K562 treated with DMSO at 1 percent for 24 hours (cell line): ENCODE data around the gene CBLN2. TPM values are rescaled to one million over a fixed set of nuclear protein-coding genes. Genes with fewer than 3 reads are reported as not detected.

Source experiments
- total RNA-seq: library from RNA; unstranded; fragments of 300-600 nt; gene quantifications from 2 replicates; pipeline ENCODE4 v1.2.3, GENCODE V29; 2022; ENCODE audit warnings: low read depth; ENCODE audit not compliant: insufficient read depth

CBLN2 gene
- total RNA-seq, result not detected in 2 replicates

DNA sequence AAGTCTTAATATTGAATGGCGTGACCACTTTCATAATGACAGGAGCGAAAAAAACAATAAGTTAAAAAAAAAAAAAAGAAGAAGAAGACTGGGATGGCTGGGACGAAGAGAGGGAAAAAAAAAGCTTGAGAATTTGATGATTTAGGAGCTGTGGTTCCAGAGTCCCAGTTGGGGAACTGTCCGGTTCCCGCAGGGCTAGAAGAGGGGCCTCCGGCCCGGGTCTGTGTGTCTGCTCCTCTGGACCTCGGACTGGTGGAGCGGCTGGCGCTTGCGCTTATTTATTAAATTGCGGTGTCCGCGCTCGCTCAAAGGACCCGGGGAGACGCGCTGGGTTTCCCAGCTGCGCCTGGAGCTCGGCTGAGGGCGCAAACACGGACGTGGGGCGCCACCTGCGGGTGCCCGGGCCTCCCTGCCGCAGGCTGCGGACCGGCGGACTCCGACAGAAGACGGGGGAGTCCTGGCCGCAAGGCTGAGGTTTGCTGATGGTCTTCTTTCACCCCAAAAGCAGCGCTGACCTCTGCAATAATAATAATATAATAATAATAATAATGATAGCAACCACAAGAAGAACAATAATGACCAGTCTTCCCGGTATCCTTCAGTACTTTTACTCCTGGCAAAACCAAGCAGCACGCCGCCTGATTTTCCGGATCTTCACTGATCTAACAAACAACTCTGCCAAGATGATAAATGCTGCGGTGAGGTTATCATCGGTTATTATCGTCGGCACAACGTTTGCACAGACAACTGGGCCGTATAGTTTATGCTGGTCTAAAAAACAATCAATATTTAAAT is at the start of gene CBLN2:
TSS of gene CBLN2 (minus strand) at position 251 of the 795 bp plus-strand sequence. CDS start 2,182 bp downstream, outside the sequence.

